Activated B cell treated with CpG ODN at 0.5 μM for 24 hours (primary cell): ENCODE results near the gene ARHGAP24. TPM values are rescaled to one million over a fixed set of nuclear protein-coding genes. Genes with fewer than 3 reads are reported as not detected.

Experiments
- ATAC-seq: fragments of 200-7000 bp; cut with Tn5 transposase; one replicate; pipeline ENCODE4 v1.10.0; 2021; ENCODE audit warnings: low read depth, mild to moderate bottlenecking, moderate library complexity
- CTCF ChIA-PET: fragments of 350-600 bp; sonication (Branson Sonifier 250); formaldehyde crosslinking; loops from one replicate; lab custom pipeline; 2021; ENCODE audit warnings: antibody characterized with exemption; lab: Charles Lee
- POLR2A ChIA-PET: fragments of 350-600 bp; sonication (Branson Sonifier 250); formaldehyde crosslinking; loops from one replicate; lab custom pipeline; 2021; ENCODE audit warnings: antibody characterized with exemption; lab: Charles Lee
- DNase-seq: peaks from one replicate; pipeline ENCODE4 v3.0.0; 2022
- H3K27ac Mint-ChIP-seq: one replicate; pipeline ENCODE4 v1.8.0; 2020; ENCODE audit warnings: mixed read lengths
- H3K27me3 Mint-ChIP-seq: one replicate; pipeline ENCODE4 v1.8.0; 2021; ENCODE audit warnings: mixed read lengths
- H3K36me3 Mint-ChIP-seq: one replicate; pipeline ENCODE4 v1.8.0; 2021; ENCODE audit warnings: low read depth, mixed read lengths
- H3K4me1 Mint-ChIP-seq: one replicate; pipeline ENCODE4 v1.8.0; 2021; ENCODE audit warnings: mixed read lengths
- H3K4me3 Mint-ChIP-seq: one replicate; pipeline ENCODE4 v1.8.0; 2020; ENCODE audit warnings: mild to moderate bottlenecking, mixed read lengths
- H3K9me3 Mint-ChIP-seq: one replicate; pipeline ENCODE4 v1.8.0; 2020; ENCODE audit warnings: mixed read lengths
- CTCF ChIP-seq: fragments of 200-600 bp; IDR thresholded peaks from one replicate; pipeline ENCODE4 v1.8.0; 2022; ENCODE audit warnings: antibody characterized with exemption, mild to moderate bottlenecking
- intact Hi-C: fragments of 100-400 bp; cut with micrococcal nuclease; formaldehyde crosslinking; loops from one replicate; pipeline ENCODE4 v1.15.1; 2024
- total RNA-seq: library from RNA; stranded (reverse); gene quantifications from 2 replicates; pipeline ENCODE4 v1.2.3, GENCODE V29; 2022

ARHGAP24 gene
- total RNA-seq, 1 donor from 2014 or later, result 231 TPM

GRCh38 chr4:85862896-85863295 is 387.9 kb downstream of the ARHGAP24 start:
- Mint-ChIP-seq H3K27me3 (no peaks in the 10 kb centered on the region), H3K4me3 (no peak overlapping the region), H3K9me3 (peaks cover 4% of the 10 kb centered on the region), H3K27ac (no peak overlapping the region), H3K36me3 (no peaks in the 10 kb centered on the region), H3K4me1 (peaks cover 16% of the 10 kb centered on the region)
- intact Hi-C loops, result no loop called here
- no peak for DNase-seq
- POLR2A ChIA-PET, result no interaction called here
- no peak for TF ChIP-seq CTCF
- CTCF ChIA-PET, result no interaction called here
- no peak for ATAC-seq

- no peak for DNase-seq
- no peaks in the 10 kb centered on the region for H3K36me3 Mint-ChIP-seq
- H3K4me1 Mint-ChIP-seq, result peaks cover 16% of the 10 kb centered on the region
- H3K4me3 Mint-ChIP-seq, result no peak overlapping the region
- no peak for TF ChIP-seq CTCF
- no peak overlapping the region for H3K27ac Mint-ChIP-seq
- H3K9me3 Mint-ChIP-seq, result peaks cover 4% of the 10 kb centered on the region
- ChIA-PET POLR2A (no interaction called here), CTCF (no interaction called here)
- no peaks in the 10 kb centered on the region for H3K27me3 Mint-ChIP-seq
- intact Hi-C loops, result no loop called here
- ATAC-seq, result no peak
Measured at GRCh38 chr4:85864259-85865205, 389.6 kb downstream of the ARHGAP24 start.

DNA sequence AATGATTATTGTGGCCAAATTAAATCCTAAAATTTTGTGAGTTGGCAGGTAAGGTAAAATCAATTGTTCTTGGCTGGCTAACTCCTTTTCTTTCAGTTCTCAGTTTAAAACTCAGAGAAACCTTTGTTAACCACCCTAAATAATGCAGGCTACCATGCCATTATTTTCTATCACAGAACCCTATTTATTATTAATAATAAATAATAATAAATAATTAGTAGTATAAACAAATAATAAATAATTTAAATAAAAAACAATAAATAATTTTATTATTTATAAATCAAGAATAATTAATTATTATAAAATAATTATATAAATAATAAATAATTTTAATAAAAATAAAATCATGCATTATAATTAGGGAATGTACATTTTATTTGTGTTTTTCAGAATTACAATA is 390.3 kb downstream of the ARHGAP24 start:
- Mint-ChIP-seq H3K4me3 (no peak overlapping the region), H3K4me1 (peaks cover 16% of the 10 kb centered on the region), H3K9me3 (peaks cover 4% of the 10 kb centered on the region), H3K27me3 (no peaks in the 10 kb centered on the region), H3K36me3 (no peaks in the 10 kb centered on the region), H3K27ac (no peak overlapping the region)
- ATAC-seq, result no peak
- intact Hi-C loops, result no loop called here
- POLR2A ChIA-PET, result no interaction called here
- CTCF ChIA-PET, result no interaction called here
- TF ChIP-seq CTCF, result no peak
- no peak for DNase-seq

DNA sequence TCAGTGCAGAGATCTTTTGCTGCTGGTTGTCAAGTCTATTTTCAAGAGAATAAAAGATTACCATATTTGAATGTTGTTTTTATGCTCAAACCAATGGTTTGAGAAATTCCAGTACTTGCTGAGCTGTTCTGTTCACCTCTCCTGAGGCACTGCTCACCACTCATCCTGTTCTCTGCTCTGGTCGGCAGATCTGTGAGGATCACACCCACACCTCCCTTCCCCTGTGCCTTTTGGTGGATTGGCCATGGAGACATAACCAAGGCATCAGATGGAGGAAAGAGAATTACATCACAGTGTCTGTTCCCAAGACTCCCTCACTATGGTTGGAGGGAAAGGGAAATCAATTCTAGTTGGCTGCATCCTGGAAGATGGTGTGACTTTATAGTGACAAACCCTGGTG is 391.6 kb downstream of the ARHGAP24 start:
- Mint-ChIP-seq H3K36me3 (no peaks in the 10 kb centered on the region), H3K9me3 (peaks cover 4% of the 10 kb centered on the region), H3K27ac (no peak overlapping the region), H3K4me3 (no peak overlapping the region), H3K27me3 (no peaks in the 10 kb centered on the region), H3K4me1 (peaks cover 16% of the 10 kb centered on the region)
- intact Hi-C loops, result no loop called here
- ChIA-PET POLR2A (no interaction called here), CTCF (no interaction called here)
- DNase-seq, result no peak
- no peak for ATAC-seq
- no peak for TF ChIP-seq CTCF

- POLR2A ChIA-PET, result no interaction called here
- DNase-seq (no peak), ATAC-seq (no peak)
- CTCF ChIA-PET, result interaction anchor here (0.6 kb wide), 1 partner anchor 100 kb away, joined by 3 read pairs; no protein-coding TSS in a partner anchor
- intact Hi-C loops, result no loop called here
- H3K4me1 Mint-ChIP-seq, result peaks cover 16% of the 10 kb centered on the region
- H3K36me3 Mint-ChIP-seq, result no peaks in the 10 kb centered on the region
- no peaks in the 10 kb centered on the region for H3K27me3 Mint-ChIP-seq
- no peak overlapping the region for H3K4me3 Mint-ChIP-seq
- H3K9me3 Mint-ChIP-seq, result peaks cover 4% of the 10 kb centered on the region
- no peak for TF ChIP-seq CTCF
- no peak overlapping the region for H3K27ac Mint-ChIP-seq
Measured at GRCh38 chr4:85867271-85867670, 392.3 kb downstream of the ARHGAP24 start.
